ENCODE measurements around the gene TOB2. TPM values are rescaled to one million over a fixed set of nuclear protein-coding genes. Genes with fewer than 3 reads are reported as not detected.

Gene TOB2
- total and polyA plus RNA-seq, 2 experiments from 2014 or later, result 29.6 to 35.7 TPM

GRCh38 chr22:41384128-41384527 is 62.5 kb downstream of the TOB2 start:
- no peaks in the 10 kb centered on the region for H3K9me3 ChIP-seq (ENCODE audit: low read depth)
- DNase-seq, result no peak
- TF ChIP-seq EZH2phosphoT487 (IDR thresholded peaks at IDR 0.05; ENCODE audit: insufficient read depth, low read depth) (no peak), EZH2 (IDR thresholded peaks at IDR 0.05; ENCODE audit: insufficient read depth, poor library complexity, severe bottlenecking) (no peak)
- H3K9ac ChIP-seq, result no peak overlapping the region
- no peaks in the 10 kb centered on the region for H3K27me3 ChIP-seq (replicated peaks; ENCODE audit: insufficient read depth)
- in situ Hi-C loops (cut with MboI), result no loop called here
- peaks cover 10% of the 10 kb centered on the region for H3F3A ChIP-seq (ENCODE audit: insufficient read depth)
- H4K20me1 ChIP-seq (ENCODE audit: insufficient read depth), result no peaks in the 10 kb centered on the region
- H3K4me3 ChIP-seq, result no peak overlapping the region
- no peaks in the 10 kb centered on the region for H3K9me2 ChIP-seq (ENCODE audit: insufficient read depth)
- no peak overlapping the region for H2AFZ ChIP-seq
- no peak overlapping the region for H3K4me2 ChIP-seq (ENCODE audit: unreplicated experiment)
- peaks cover 8% of the 10 kb centered on the region; the same call in 1 of the 2 replicates for H3K4me1 ChIP-seq (ENCODE audit: insufficient read depth)
- H3K36me3 ChIP-seq (ENCODE audit: low read depth), result no peaks in the 10 kb centered on the region
- H3K79me2 ChIP-seq (ENCODE audit: insufficient read depth), result no peaks in the 10 kb centered on the region
- no peak overlapping the region for H3K27ac ChIP-seq

Other genes starting within 250 kb of the TOB2 start
- gene L3MBTL2, start 241.5 kb downstream of the TOB2 start, total RNA-seq (2014; rRNA removed; shearing (Covaris generic)), result 19.1 and 24.1 TPM in 2 replicates
- gene L3MBTL2, start 241.5 kb downstream of the TOB2 start, polyA plus RNA-seq (2016; fragmentation: Nextera tagmentation; extraction: Ambion mirVana), result 16.8 and 16.9 TPM in 2 replicates
- gene CHADL, start 205.9 kb downstream of the TOB2 start, total RNA-seq (2014; rRNA removed; shearing (Covaris generic)), result 0.22 and 1.1 TPM in 2 replicates
- gene CHADL, start 205.9 kb downstream of the TOB2 start, polyA plus RNA-seq (2016; fragmentation: Nextera tagmentation; extraction: Ambion mirVana), result 0.30 and 0.88 TPM in 2 replicates
- 73.5 and 79.2 TPM in 2 replicates for gene RANGAP1, start 160.6 kb downstream of the TOB2 start, total RNA-seq (2014; rRNA removed; shearing (Covaris generic))
- 52.3 and 54.6 TPM in 2 replicates for gene RANGAP1, start 160.6 kb downstream of the TOB2 start, polyA plus RNA-seq (2016; fragmentation: Nextera tagmentation; extraction: Ambion mirVana)
- gene ZC3H7B, start 145.3 kb downstream of the TOB2 start, total RNA-seq (2014; rRNA removed; shearing (Covaris generic)), result 54.8 and 54.9 TPM in 2 replicates
- gene ZC3H7B, start 145.3 kb downstream of the TOB2 start, polyA plus RNA-seq (2016; fragmentation: Nextera tagmentation; extraction: Ambion mirVana), result 5.3 and 5.4 TPM in 2 replicates
- gene TEF, start 64.9 kb downstream of the TOB2 start, total RNA-seq (2014; rRNA removed; shearing (Covaris generic)), result 4.2 and 4.6 TPM in 2 replicates
- 2.2 and 2.8 TPM in 2 replicates for gene TEF, start 64.9 kb downstream of the TOB2 start, polyA plus RNA-seq (2016; fragmentation: Nextera tagmentation; extraction: Ambion mirVana)
- gene PHF5A, start 21.9 kb upstream of the TOB2 start, total RNA-seq (2014; rRNA removed; shearing (Covaris generic)), result 41.9 and 53.4 TPM in 2 replicates
- gene PHF5A, start 21.9 kb upstream of the TOB2 start, polyA plus RNA-seq (2016; fragmentation: Nextera tagmentation; extraction: Ambion mirVana), result 13.1 and 13.7 TPM in 2 replicates
- gene ACO2, start 22.3 kb upstream of the TOB2 start, total RNA-seq (2014; rRNA removed; shearing (Covaris generic)), result 41.5 and 60.4 TPM in 2 replicates
- gene ACO2, start 22.3 kb upstream of the TOB2 start, polyA plus RNA-seq (2016; fragmentation: Nextera tagmentation; extraction: Ambion mirVana), result 68.1 and 68.7 TPM in 2 replicates
- gene POLR3H, start 97.7 kb upstream of the TOB2 start, total RNA-seq (2014; rRNA removed; shearing (Covaris generic)), result 16.8 and 21.2 TPM in 2 replicates
- gene POLR3H, start 97.7 kb upstream of the TOB2 start, polyA plus RNA-seq (2016; fragmentation: Nextera tagmentation; extraction: Ambion mirVana), result 49.6 and 52.2 TPM in 2 replicates
- 0.38 TPM in 1 of 2 replicates, not detected in the other for gene CSDC2, start 114.2 kb upstream of the TOB2 start, total RNA-seq (2014; rRNA removed; shearing (Covaris generic))
- 0.59 and 1.1 TPM in 2 replicates for gene CSDC2, start 114.2 kb upstream of the TOB2 start, polyA plus RNA-seq (2016; fragmentation: Nextera tagmentation; extraction: Ambion mirVana)
- 29.4 and 33.3 TPM in 2 replicates for gene PMM1, start 143.0 kb upstream of the TOB2 start, total RNA-seq (2014; rRNA removed; shearing (Covaris generic))
- gene PMM1, start 143.0 kb upstream of the TOB2 start, polyA plus RNA-seq (2016; fragmentation: Nextera tagmentation; extraction: Ambion mirVana), result 78.2 and 79.2 TPM in 2 replicates
- 24.3 and 44.3 TPM in 2 replicates for gene DESI1, start 174.2 kb upstream of the TOB2 start, total RNA-seq (2014; rRNA removed; shearing (Covaris generic))
- 41.9 and 42.2 TPM in 2 replicates for gene DESI1, start 174.2 kb upstream of the TOB2 start, polyA plus RNA-seq (2016; fragmentation: Nextera tagmentation; extraction: Ambion mirVana)
- gene XRCC6, start 174.5 kb upstream of the TOB2 start, total RNA-seq (2014; rRNA removed; shearing (Covaris generic)), result 288 and 292 TPM in 2 replicates
- 319 and 323 TPM in 2 replicates for gene XRCC6, start 174.5 kb upstream of the TOB2 start, polyA plus RNA-seq (2016; fragmentation: Nextera tagmentation; extraction: Ambion mirVana)
- gene SNU13, start 242.1 kb upstream of the TOB2 start, total RNA-seq (2014; rRNA removed; shearing (Covaris generic)), result 113 and 136 TPM in 2 replicates
- 302 and 310 TPM in 2 replicates for gene SNU13, start 242.1 kb upstream of the TOB2 start, polyA plus RNA-seq (2016; fragmentation: Nextera tagmentation; extraction: Ambion mirVana)

Data from GM23248 (cell line).